IMR-90 (cell line): ENCODE results near the gene RNGTT.
A peak's percentile ranks its signal among the peaks of the same experiment; 100 is the strongest.

Source experiments
- BHLHE40 ChIP-seq: fragments of 150-350 bp; IDR thresholded peaks from 2 replicates; pipeline ENCODE4 v1.6.1; 2016; ENCODE audit warnings: mild to moderate bottlenecking, low read depth, low read length
- CEBPB ChIP-seq: IDR thresholded peaks from 2 replicates; pipeline ENCODE4 v1.6.1; 2012; ENCODE audit warnings: low read depth, low read length, improper control_type of control experiment
- FOS ChIP-seq: fragments of 150-350 bp; IDR thresholded peaks from 2 replicates; pipeline ENCODE4 v1.6.1; 2016; ENCODE audit warnings: low read depth, low read length
- MAFK ChIP-seq: IDR thresholded peaks from 2 replicates; pipeline ENCODE4 v1.6.1; 2012; ENCODE audit warnings: low read depth, low read length, improper control_type of control experiment
- MXI1 ChIP-seq: IDR thresholded peaks from 2 replicates; pipeline ENCODE4 v1.6.1; 2012; ENCODE audit warnings: low read depth, mild to moderate bottlenecking, low read length, moderate library complexity, borderline replicate concordance
- POLR2A ChIP-seq: IDR thresholded peaks from 2 replicates; pipeline ENCODE4 v1.6.1; 2012; ENCODE audit warnings: mild to moderate bottlenecking, low read depth, low read length
- RAD21 ChIP-seq: IDR thresholded peaks from 2 replicates; pipeline ENCODE4 v1.6.1; 2012; ENCODE audit warnings: low read length, improper control_type of control experiment
- RCOR1 ChIP-seq: IDR thresholded peaks from 2 replicates; pipeline ENCODE4 v1.6.1; 2012; ENCODE audit warnings: mild to moderate bottlenecking, low read length, improper control_type of control experiment; ENCODE audit not compliant: insufficient replicate concordance
- RFX5 ChIP-seq: IDR thresholded peaks from 2 replicates; pipeline ENCODE4 v1.8.0; 2012; ENCODE audit warnings: low read depth, mild to moderate bottlenecking, low read length, moderate library complexity
- SMC3 ChIP-seq: fragments of 150-350 bp; IDR thresholded peaks from 2 replicates; pipeline ENCODE4 v1.6.1; 2016; ENCODE audit warnings: low read depth, mild to moderate bottlenecking, antibody characterized with exemption, low read length, moderate library complexity
- TF ChIP-seq, protein P1 (sequence below): conservative IDR thresholded peaks from 2 replicates; pipeline ENCODE4 v1.5.1; 2012; ENCODE audit warnings: mild to moderate bottlenecking, low read depth, low read length, improper control_type of control experiment
- TF ChIP-seq, protein P2 (sequence below): fragments of 150-350 bp; IDR thresholded peaks from 2 replicates; pipeline ENCODE4 v1.6.1; 2017; ENCODE audit warnings: mild to moderate bottlenecking, antibody characterized with exemption, low read length, low read depth

DNA sequence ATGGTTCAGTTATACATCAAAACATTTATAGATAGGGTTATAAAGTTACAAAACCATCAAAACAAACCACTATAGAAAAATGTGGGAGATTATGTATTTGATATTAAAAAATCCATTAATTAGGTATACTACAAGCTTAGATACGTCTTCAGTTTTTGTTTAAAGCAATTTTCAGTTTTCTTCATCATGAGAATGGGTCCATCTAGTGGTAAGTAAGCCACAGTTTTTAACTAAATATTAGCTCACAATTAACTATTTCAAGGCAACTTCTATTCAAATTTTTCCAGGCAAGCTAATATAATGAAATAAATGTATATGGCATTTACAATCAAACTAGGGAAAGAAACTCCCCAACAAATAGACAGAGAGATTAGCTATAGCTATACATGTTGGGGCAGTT, 44.4 kb downstream of the RNGTT start:
- TF ChIP-seq, protein P1, sequence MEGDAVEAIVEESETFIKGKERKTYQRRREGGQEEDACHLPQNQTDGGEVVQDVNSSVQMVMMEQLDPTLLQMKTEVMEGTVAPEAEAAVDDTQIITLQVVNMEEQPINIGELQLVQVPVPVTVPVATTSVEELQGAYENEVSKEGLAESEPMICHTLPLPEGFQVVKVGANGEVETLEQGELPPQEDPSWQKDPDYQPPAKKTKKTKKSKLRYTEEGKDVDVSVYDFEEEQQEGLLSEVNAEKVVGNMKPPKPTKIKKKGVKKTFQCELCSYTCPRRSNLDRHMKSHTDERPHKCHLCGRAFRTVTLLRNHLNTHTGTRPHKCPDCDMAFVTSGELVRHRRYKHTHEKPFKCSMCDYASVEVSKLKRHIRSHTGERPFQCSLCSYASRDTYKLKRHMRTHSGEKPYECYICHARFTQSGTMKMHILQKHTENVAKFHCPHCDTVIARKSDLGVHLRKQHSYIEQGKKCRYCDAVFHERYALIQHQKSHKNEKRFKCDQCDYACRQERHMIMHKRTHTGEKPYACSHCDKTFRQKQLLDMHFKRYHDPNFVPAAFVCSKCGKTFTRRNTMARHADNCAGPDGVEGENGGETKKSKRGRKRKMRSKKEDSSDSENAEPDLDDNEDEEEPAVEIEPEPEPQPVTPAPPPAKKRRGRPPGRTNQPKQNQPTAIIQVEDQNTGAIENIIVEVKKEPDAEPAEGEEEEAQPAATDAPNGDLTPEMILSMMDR, result 0 out of 2 replicates have a peak, but pooled peaks have one; percentile 21
- TF ChIP-seq CEBPB, result no peak
- no peak for TF ChIP-seq FOS
- TF ChIP-seq POLR2A, result no peak
- no peak for TF ChIP-seq BHLHE40
- TF ChIP-seq RCOR1, result no peak
- no peak for TF ChIP-seq RFX5
- TF ChIP-seq RAD21, result no peak
- no peak for TF ChIP-seq SMC3
- no peak for TF ChIP-seq MAFK
- no peak for TF ChIP-seq MXI1
- TF ChIP-seq, protein P2, sequence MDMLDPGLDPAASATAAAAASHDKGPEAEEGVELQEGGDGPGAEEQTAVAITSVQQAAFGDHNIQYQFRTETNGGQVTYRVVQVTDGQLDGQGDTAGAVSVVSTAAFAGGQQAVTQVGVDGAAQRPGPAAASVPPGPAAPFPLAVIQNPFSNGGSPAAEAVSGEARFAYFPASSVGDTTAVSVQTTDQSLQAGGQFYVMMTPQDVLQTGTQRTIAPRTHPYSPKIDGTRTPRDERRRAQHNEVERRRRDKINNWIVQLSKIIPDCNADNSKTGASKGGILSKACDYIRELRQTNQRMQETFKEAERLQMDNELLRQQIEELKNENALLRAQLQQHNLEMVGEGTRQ, result no peak
